ENCODE measurements around the gene NXPH4. TPM values are rescaled to one million over a fixed set of nuclear protein-coding genes. Genes with fewer than 3 reads are reported as not detected.

The NXPH4 gene
- total and polyA plus RNA-seq, 2 donors (not counting 1 experiment from before 2014, with no cell fraction given), result 3.5 to 8.6 TPM

DNA sequence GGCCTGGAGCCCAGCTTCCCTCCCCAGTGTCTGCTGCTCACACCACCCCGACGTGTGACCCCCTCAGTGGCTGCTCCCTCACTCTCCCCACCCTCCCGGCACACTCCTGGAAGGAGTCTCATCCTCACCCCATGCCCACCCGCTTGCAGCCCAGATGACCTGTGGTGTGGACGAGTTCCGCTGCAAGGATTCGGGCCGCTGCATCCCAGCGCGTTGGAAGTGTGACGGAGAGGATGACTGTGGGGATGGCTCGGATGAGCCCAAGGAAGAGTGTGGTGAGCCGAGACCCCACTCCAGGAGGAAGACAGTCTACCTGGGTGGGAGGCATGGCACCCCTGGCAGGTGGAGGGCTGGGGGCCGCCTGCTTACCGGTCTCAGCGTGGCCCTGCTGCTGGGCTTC lies 15.0 kb upstream of the NXPH4 start:
- no peaks in the 10 kb centered on the region for H3K27me3 Mint-ChIP-seq
- POLR2A ChIA-PET, result no interaction called here
- Histone ChIP-seq H2AFZ (ENCODE audit: insufficient read depth, low read depth, low read length, poor library complexity, severe bottlenecking) (no peak overlapping the region), H3K27ac (ENCODE audit: low read length in 2 of 2) (no peak overlapping the region), H4K20me1 (ENCODE audit: control insufficient read depth, insufficient read depth, low read length, poor library complexity, severe bottlenecking) (no peaks in the 10 kb centered on the region), H3K79me2 (ENCODE audit: control insufficient read depth, insufficient read depth, low read length) (no peaks in the 10 kb centered on the region), H3K9me3 (ENCODE audit: control extremely low read depth in 1 of 3, control insufficient read depth in 2 of 3, insufficient read depth in 1 of 3, low read length in 2 of 3) (no peaks in the 10 kb centered on the region), H3K27me3 (replicated peaks in 1 of 4; ENCODE audit: control extremely low read depth in 1 of 4, control insufficient read depth in 3 of 4, insufficient read depth in 4 of 4, low read length in 3 of 4) (no peaks in the 10 kb centered on the region), H3K4me2 (replicated peaks; ENCODE audit: low read depth, low read length, poor library complexity, severe bottlenecking) (no peak overlapping the region), H3K4me3 (ENCODE audit: control extremely low read depth in 1 of 5, extremely low read depth in 1 of 5, insufficient read depth in 1 of 5, low read depth in 2 of 5, low read length in 4 of 5) (no peak overlapping the region), H3K4me1 (ENCODE audit: control insufficient read depth in 2 of 2, insufficient read depth in 2 of 2, low read length in 2 of 2) (no peaks in the 10 kb centered on the region), H3K36me3 (replicated peaks in 1 of 2; ENCODE audit: control extremely low read depth in 1 of 2, control insufficient read depth in 1 of 2, extremely low read depth in 1 of 2, insufficient read depth in 2 of 2, low read length in 1 of 2) (no peaks in the 10 kb centered on the region), H3K9ac (ENCODE audit: low read length) (no peak overlapping the region)
- no peak overlapping the region for H3K4me3 Mint-ChIP-seq
- DNase-seq (no peak), ATAC-seq (ENCODE audit: low read depth) (no peak)
- H3K27ac Mint-ChIP-seq, result no peak overlapping the region
- TF ChIP-seq EZH2 (IDR thresholded peaks at IDR 0.05; ENCODE audit: borderline replicate concordance, insufficient read depth, low read depth, low read length, poor library complexity, severe bottlenecking), result no peak
- TF ChIP-seq, protein P1, sequence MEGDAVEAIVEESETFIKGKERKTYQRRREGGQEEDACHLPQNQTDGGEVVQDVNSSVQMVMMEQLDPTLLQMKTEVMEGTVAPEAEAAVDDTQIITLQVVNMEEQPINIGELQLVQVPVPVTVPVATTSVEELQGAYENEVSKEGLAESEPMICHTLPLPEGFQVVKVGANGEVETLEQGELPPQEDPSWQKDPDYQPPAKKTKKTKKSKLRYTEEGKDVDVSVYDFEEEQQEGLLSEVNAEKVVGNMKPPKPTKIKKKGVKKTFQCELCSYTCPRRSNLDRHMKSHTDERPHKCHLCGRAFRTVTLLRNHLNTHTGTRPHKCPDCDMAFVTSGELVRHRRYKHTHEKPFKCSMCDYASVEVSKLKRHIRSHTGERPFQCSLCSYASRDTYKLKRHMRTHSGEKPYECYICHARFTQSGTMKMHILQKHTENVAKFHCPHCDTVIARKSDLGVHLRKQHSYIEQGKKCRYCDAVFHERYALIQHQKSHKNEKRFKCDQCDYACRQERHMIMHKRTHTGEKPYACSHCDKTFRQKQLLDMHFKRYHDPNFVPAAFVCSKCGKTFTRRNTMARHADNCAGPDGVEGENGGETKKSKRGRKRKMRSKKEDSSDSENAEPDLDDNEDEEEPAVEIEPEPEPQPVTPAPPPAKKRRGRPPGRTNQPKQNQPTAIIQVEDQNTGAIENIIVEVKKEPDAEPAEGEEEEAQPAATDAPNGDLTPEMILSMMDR (IDR thresholded peaks at IDR 0.05), result no peak
- no peaks in the 10 kb centered on the region for H3K9me3 Mint-ChIP-seq (ENCODE audit: insufficient read depth)
- intact Hi-C loops (cut with micrococcal nuclease), result no loop called here
- WGBS (ENCODE audit: insufficient coverage), result 93% methylated on average over 10 of the region's 16 CpGs
- H3K4me1 Mint-ChIP-seq, result no peaks in the 10 kb centered on the region
- CTCF ChIA-PET, result no interaction called here

DNA sequence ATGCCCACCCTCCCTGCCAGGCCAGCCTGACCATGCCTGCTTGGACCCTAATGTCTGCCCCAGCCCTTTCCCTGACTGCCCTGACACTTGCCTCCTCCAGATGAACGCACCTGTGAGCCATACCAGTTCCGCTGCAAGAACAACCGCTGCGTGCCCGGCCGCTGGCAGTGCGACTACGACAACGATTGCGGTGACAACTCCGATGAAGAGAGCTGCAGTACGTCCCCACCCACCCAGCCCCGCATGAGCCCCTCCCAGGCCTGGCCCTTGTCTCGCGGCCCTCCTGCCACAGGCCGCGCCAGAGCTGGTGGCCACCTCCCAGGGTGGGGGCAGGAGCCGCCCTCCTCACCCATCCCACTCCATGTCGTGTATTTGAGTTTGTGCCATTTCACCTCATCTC lies 14.3 kb upstream of the NXPH4 start:
- DNase-seq, result no peak
- Histone ChIP-seq H3K9me3 (ENCODE audit: control extremely low read depth in 1 of 3, control insufficient read depth in 2 of 3, insufficient read depth in 1 of 3, low read length in 2 of 3) (no peaks in the 10 kb centered on the region), H3K27me3 (replicated peaks in 1 of 4; ENCODE audit: control extremely low read depth in 1 of 4, control insufficient read depth in 3 of 4, insufficient read depth in 4 of 4, low read length in 3 of 4) (no peaks in the 10 kb centered on the region), H3K4me3 (ENCODE audit: control extremely low read depth in 1 of 5, extremely low read depth in 1 of 5, insufficient read depth in 1 of 5, low read depth in 2 of 5, low read length in 4 of 5) (no peak overlapping the region), H3K79me2 (ENCODE audit: control insufficient read depth, insufficient read depth, low read length) (no peaks in the 10 kb centered on the region), H3K27ac (ENCODE audit: low read length in 2 of 2) (no peak overlapping the region), H3K4me1 (ENCODE audit: control insufficient read depth in 2 of 2, insufficient read depth in 2 of 2, low read length in 2 of 2) (no peaks in the 10 kb centered on the region), H3K36me3 (replicated peaks in 1 of 2; ENCODE audit: control extremely low read depth in 1 of 2, control insufficient read depth in 1 of 2, extremely low read depth in 1 of 2, insufficient read depth in 2 of 2, low read length in 1 of 2) (no peaks in the 10 kb centered on the region), H3K4me2 (replicated peaks; ENCODE audit: low read depth, low read length, poor library complexity, severe bottlenecking) (no peak overlapping the region), H2AFZ (ENCODE audit: insufficient read depth, low read depth, low read length, poor library complexity, severe bottlenecking) (no peak overlapping the region), H3K9ac (ENCODE audit: low read length) (no peak overlapping the region), H4K20me1 (ENCODE audit: control insufficient read depth, insufficient read depth, low read length, poor library complexity, severe bottlenecking) (no peaks in the 10 kb centered on the region)
- H3K27me3 Mint-ChIP-seq, result no peaks in the 10 kb centered on the region
- intact Hi-C loops (cut with micrococcal nuclease), result no loop called here
- H3K27ac Mint-ChIP-seq, result no peak overlapping the region
- POLR2A ChIA-PET, result no interaction called here
- no peak for ATAC-seq (ENCODE audit: low read depth)
- H3K9me3 Mint-ChIP-seq (ENCODE audit: insufficient read depth), result no peaks in the 10 kb centered on the region
- WGBS (ENCODE audit: insufficient coverage), result 95% methylated on average over 17 of the region's 19 CpGs
- H3K4me1 Mint-ChIP-seq, result no peaks in the 10 kb centered on the region
- CTCF ChIA-PET, result no interaction called here
- no peak overlapping the region for H3K4me3 Mint-ChIP-seq
- TF ChIP-seq, protein P1 (IDR thresholded peaks at IDR 0.05), result no peak
- TF ChIP-seq EZH2 (IDR thresholded peaks at IDR 0.05; ENCODE audit: borderline replicate concordance, insufficient read depth, low read depth, low read length, poor library complexity, severe bottlenecking), result no peak

Measured in B cell (primary cell).